GM21576 (cell line): ENCODE measurements around the gene WDR90.
"Not testable (repeated sequence)": the region's sequence is repeated elsewhere in the genome, so short reads cannot be mapped to it uniquely, and the experiment has no call there.

ENCODE experiments used
- ATAC-seq: cut with Tn5 transposase; IDR thresholded peaks from one replicate; pipeline ENCODE4 v1.9.1; 2021; ENCODE audit warnings: mild to moderate bottlenecking, moderate library complexity; ENCODE audit not compliant: unreplicated experiment

WDR90 gene

DNA sequence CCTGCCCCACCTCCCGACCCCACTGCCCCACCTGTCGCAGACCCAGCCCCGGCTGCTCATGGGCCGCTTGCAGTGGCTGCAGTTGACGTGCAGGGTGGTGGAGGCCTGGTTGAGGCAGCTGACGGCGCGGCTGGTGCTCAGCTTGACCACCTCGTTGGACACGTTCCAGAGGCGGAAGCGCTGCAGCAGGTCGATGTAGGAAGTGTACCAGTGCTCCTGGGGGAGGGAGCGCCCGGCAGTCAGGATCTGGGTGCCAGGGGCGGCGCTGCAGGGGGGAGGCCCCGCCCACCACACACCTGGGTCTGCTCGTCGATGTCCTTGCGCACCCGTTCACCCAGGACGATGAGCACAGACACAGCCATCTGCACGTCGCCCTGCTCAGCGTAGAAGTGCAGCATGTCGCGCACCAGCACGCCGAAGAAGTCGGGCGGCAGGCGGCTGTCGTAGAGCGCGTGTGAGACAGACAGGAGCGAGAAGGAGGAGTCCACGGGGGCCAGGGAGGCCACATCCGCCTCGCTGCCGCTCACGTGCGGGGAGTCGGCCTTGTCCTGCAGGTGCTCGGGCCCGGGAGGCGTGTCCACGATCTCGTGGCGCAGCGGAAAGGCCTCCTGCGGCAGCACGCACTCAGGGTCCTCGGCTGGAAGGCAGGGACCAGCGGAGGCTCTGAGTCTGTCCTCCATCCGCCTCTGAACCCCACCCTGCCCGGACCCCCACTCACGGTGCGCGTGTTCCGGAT, 36.0 kb downstream of the WDR90 start:
- ATAC-seq = no peak

DNA sequence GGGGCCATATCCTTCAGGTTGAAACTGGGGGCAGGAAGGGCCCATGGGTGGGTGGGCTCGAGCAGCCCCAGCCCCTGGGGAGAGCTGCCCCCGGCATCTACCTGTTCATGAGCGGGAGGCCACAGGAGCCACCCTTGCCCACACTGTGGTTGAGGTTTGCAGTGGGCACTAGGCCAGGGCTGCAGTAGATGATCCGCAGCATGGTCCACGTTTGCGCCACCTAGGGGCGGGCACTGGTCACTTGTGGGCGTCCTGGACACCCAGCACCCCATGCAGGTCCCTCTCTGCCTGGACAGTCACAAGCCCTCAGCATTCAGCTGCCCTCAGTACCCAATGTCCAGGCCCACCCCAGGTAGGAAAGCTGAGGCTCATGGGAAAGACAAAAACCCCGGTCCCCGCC, 36.8 kb downstream of the WDR90 start:
- no peak for ATAC-seq

DNA sequence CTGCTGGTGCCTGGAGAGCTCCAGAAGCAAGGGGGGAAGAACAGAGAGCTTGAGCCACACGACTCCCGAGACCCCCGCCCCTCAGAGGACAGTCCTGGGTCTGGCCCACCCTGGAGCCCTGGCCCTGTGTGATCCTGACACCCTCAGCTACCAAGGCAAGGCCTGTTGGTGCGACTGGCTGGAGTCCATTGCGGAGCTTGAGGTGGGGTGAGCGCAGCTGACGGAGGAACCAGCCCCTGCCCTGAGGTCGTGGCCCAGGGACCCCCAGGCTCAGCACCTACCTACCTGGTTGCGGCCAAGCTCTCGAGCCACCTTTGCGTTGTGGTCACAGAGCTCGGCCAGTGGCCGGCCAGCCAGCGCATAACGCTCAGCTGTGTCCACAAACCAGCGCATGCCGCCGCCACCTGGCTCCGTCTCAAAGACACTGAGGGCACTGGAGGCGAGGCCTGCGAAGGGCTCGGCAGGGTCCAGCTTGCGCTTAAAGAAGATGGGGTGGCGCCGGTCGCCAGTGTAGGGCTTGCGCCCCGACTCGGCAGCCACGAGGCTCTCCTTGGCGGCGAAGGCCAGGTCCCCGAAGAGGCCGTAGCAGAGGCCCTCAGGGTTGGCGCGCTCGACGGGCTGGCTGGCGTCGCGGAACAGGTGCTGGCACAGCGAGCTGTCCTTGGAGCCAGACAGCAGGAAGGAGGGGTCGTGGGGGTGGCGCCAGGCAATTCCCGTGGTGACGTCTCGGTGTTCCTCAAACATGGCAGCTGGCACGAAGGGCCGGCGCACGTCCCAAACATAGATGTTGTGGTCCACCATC, 37.5 kb downstream of the WDR90 start:
- ATAC-seq = no peak

DNA sequence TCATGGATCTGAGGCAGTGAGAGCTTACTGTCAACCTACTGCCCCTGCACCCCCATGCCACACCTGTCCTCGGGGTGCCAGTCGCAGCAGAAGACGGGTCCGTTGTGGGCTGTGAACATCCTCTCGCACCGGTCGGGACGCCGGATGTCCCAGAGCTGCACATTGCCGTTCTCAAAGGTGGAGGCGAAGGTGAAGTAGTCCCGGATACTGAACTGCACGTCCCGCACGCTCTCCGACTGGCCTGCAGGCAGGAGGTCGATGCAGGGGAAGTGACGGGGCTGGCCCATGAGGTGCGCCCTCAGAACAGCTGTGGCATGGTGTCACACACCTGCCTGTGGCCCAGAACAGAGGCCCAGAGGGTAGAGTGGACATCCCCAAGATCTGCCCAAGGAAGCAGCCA, 38.3 kb downstream of the WDR90 start:
- ATAC-seq = no peak

DNA sequence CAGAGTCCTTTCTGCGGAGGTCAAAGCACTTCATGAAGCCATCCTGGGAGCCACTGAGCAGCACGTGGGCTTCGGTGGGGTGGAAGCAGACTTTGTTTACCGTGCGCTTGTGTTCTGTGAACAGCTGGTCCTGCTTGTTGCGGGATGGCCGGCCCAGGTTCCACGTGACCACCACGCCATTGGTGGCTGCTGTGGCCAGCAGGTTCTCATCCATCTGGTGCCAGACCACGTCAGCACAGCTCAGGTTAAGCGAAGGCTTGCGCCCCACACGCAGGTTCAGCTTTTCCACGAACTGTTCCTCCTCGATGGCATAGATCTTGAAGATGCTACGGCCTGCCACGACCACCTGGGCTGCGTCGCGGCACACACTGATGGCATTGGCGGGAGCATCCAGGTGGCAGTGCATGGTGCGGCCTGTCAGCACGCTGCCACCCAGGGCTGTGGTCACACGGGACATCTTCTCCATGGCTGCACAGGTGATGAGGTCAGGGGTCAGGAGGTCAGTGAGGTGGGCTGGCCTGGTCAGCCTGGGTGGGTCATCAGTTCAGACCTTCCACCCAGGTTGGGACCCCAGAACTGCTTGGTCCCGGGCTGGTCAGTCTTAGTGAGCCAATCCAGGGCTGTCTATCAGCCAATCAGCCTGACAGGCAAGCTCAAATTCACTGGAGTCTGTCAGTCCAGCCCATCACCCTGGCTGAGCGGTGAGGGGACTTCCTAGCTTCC, 40.2 kb downstream of the WDR90 start:
- no peak for ATAC-seq

DNA sequence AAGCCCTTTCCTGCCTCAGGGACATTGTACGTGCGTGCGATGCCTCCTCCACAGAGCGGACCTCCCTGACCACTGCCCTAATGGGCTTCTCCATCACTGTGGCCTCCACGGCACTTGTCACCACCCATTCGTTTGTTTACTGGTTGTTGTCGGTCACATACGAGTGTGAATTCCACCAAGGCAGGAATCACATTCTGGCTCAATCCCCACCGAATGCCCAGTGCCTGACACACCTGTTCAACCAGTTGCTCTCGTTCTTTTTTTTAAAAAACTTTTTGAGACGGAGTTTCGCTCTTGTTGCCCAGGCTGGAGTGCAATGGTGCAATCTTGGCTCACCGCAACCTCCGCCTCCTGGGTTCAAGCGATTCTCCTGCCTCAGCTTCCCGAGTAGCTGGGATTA, 42.1 kb downstream of the WDR90 start:
- ATAC-seq = not testable (repeated sequence)

DNA sequence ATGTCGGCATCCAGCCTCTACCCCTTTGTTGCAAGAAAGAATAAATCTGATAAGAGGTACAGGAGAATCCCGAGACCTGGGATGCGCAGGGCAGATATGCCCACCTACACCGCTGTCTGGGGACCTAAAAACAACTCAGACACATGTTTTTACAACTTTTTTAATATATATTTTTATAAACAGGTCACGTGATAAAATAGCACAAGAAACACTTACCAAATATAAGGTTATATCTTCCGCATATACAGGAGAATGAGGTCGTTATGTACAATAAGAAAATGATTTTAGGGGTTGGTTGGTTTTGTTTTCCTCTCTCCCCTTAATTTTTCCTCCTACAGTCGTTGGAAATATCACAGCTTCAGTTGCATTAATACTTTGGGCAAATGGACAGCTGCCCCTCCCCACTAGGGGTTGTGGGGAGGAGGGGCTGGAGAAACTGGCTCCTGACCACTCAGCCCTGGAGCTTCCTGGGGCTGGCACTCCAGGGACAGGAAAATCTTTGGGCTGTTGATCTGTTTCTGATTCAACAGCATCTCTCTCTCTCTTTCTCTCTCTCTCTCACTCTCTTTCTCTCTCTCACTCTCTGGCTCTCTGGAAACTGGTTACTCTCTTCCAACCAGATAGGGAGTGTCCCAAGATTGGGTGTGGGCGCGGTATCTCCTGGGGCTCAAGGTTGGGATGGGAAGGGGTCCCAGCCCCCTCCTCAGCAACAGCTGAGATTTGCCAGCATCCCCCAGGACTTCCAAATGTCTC, 43.4 kb downstream of the WDR90 start:
- ATAC-seq = no peak

DNA sequence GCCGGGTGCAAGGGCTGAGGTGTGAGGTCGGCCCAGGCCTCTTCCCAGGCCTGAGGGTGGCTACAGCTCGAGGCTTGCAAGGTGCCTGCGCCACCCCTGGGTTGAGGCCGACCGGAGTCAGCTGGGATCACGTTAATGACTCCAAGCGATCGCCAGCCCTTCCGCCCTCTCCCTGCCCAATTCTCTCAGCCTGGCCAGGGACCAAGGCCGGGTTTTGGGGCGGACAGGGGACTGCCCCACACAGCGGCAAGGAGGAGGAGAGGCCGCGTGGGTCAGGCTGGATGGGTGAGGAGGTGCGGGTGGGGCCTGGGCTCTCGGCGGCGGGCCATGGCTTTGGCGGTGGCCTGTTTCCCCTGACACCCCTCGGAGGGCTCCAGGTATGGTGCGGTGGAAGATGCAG, 44.2 kb downstream of the WDR90 start:
- ATAC-seq = no peak

DNA sequence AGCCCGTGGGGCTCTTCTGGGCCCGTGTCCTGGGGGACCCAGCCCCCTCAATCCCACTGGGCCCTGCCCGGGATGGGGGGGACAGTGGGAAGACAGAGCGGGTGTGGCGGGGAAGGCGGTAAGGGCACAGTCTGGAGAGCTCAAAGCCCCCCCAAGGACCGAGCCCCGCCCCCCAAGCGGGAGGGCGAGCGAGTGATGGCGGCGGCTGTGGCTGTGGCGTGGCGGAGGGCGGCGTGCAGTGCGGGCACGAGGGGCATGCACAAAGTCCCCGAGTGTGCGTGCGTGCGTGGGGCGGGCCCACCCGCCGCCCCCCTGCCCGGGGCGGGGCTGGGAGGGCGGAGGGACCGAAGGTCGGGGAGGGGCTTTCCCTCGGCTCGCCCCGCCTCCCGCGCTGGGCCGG, 44.6 kb downstream of the WDR90 start:
- no peak for ATAC-seq

DNA sequence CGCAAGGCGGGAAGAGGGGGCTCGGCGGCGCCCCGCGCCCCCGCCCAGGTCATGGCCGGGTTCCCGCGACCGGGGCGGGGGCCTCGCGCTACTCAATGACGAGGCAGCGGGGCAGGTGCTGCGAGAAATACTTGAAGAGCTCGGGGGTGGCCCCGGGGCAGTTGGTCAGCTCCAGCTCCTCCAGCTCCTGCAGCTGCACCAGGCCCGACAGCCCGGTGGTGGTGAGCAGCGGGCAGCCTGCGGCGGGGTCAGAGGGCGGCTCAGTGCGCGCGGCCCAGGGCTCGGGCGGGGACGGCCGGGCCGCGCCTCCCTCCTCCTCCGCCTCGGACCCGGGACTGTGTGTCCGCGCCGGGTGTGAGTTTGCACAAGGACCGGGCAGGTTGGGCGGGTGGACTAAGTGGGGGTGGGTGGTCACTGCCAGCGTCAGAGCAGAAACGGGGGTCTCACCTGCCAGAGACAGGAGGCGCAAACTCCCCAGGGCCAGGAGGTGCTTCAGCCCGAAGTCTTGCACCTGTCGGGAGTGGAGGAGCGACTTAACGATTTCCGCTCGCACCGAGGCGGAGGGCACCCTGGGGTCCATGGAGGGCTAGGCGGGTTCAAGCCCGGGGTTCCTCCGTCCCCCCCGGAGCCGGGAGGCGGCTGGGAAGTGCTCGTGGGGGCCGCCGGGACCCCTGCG, 45.2 kb downstream of the WDR90 start:
- no peak for ATAC-seq

DNA sequence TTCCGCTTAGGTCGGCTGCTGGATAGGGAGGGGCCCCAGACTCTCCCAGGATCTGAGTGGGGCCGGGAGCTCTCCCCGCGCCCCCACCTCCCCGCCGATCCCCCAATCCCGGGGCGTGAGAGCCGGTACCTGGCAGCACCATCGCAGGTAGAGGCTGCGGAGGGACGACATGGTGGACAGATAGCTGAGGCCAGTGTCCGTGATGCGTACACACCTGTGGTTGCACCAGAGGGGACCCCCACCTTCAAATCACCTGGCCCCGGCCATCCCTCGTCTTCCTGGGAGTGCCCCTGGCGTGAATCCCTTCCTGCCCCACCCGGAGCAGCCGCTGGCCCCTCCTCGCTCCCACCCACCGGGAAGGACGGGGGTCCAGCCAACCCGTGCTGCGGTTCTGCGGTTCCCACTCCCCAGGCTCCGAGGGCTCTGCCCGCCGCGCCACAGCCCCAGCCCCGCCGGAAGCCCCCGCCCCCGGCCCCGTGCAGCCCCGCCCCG, 45.7 kb downstream of the WDR90 start:
- ATAC-seq = no peak

DNA sequence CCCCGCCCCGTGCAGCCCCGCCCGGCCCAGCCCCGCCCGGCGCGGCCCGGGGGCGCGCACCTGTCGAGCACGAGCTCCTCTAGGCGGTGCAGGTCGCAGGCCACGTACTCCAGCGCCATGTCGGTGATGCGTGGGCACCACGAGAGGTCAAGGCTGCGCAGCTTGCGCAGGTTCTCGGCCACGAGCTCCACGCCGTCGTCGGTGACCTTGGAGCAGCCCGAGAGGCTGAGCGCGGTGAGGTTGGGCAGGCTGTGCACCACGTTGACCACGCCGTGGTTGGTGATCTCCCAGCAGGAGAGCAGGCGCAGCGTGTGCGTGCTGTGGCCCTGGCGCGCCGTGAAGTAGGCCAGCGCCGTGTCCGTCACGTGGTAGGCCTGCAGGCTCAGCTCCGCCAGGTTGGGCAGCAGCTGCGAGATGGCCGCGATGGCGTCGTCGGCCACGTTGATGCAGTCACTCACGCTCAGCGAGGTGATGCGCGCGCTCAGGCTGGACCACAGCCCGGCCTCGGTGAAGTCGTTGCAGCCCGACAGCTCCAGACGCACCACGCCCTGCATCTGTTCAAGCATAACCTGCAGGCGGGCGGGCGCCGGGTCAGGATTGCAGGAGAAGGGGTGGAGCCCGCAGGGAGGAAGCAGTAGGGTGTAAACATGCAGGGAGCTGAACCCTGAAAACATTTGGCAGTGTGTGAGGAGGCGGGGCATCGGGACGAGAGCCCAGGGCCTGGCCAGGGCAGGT, 46.4 kb downstream of the WDR90 start:
- ATAC-seq = no peak

DNA sequence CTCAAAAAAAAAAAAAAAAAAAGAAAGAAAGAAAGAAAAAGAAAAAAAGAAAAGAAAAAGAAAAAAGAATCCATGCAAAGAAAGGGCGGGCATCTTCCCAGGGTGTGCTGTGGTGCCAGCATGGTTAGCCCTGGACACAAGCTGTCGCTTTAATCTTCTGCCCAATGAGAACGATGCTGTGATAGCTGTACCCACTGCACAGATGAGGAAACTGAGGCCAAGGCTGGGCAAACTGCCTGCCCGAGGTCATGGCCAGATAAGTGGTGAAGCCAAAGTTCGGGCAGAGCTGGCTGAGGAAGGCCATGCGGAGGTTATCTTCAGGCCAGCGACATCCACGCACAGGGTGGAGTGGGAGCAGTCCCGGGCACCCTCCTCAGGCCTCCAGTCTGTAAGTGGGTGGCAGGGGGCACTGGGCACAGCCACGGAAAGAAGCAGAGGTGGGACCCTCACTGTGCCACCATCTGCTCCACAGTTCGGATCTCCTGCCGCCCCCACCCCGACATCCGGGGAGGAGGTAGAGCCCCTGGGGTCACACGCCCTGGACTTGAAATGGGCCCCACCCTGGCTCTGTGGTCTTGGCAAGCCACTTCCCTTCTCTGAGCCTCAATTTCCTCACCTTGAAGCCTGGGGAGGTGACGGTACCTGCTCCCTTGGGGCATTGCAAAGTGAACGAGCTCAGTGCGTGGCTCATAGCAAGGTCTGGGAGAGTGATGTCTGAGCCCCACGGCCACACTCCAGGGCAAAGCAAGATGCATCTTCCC, 49.9 kb downstream of the WDR90 start:
- ATAC-seq = no peak

DNA sequence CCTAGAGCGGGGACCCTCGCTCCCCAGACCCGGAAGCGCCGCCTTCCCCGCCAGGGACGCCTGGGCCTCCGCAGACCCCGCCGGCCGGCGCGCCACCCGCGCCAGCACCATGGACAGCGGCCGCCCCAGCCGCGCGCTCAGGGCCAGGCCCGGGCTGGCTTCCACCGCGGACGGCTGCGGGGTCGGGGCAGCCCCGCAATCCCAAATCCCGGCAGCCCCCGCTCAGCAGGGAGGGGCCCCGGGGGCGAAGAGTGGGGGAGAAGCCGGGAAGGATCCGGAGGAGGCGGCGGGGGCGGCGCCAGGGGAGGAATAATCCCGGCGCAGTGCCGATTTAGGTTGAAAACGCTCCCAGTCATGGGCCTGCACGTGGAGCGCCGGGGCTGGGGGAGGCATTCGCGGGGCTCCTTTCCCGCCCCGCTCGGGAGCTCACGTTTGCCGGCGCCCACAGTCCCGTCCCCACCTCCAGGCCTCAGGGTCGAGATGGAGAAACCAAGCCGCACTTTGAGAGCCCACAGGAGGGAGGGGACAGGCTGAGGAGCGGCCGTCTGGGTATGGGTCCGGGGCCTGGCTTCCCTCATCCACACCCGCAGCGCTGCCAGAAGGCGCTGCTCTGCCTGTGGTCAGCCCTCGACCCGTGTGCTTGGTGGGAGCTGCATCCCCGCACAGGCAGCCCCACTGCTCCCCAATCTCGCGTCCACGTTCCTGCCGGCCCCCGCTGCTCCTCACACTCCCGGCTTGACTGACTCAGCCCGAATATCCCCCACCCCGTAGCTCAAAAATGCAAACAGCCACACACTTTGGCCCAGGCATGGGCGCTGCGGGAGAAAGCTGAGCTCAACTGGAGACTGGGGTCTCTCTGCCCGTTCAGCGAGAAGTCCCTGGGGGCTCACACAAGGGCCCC, 51.8 kb downstream of the WDR90 start:
- no peak for ATAC-seq

DNA sequence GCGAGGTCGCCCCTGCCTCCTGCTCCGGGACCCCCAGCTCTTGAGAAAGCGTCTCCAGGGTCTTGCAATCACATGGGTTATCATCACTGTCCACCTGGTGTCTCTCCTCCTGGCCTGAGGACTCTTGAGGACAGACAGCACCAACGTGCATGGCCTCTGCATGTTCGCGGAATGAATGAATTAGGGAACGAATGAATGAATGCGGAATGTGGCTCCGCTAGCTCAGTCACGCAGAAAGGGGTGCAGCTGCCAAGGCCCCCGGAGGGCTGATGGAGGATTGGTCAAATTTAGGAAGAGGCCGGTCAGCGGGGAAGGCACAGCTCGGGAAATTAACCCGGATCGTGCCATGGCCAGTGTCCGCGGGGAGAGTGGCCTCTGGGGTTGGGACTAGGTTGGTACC, 53.2 kb downstream of the WDR90 start:
- ATAC-seq = no peak

DNA sequence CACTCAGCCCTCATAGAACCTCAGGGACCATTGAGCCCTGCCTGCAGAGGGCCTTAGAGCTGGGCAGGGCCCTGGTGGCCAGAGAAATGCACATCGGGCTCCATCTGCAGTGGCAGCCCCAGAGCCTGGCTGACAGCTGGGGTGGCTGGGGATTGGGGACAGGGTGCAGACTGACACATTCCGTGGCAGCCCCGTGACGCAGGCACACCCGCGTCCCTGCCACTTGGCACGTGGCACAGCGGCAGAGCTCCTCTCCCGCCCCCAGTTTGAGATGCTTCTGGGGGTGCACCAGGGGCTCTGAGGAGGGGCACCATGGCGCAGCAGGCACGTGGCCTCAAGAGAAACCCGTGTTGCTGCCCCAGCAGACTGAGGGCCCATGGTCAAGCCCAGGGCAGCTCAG, 54.2 kb downstream of the WDR90 start:
- ATAC-seq = no peak

DNA sequence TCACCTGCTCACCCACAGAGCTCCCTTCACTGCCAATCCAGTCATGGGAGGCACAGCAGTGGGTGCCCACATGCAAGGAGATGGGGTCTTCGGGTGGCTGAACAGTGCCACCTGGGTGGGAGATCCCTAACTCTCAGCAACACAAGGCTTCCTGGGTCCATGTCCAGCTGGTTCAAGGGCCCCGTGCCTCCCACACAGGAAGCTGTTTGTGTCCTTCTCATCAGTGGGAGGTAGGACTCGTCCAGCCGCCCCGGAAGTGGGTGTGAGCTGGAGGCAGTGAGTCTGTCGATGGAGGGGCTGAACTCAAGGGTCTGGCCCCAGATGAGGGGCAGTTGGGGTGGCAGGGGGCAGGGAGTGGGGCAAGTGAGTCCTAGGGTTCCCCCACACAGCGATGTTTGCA, 54.9 kb downstream of the WDR90 start:
- no peak for ATAC-seq
